Keratinocyte (primary cell): ENCODE data around the gene CFAP210. TPM values are rescaled to one million over a fixed set of nuclear protein-coding genes. Genes with fewer than 3 reads are reported as not detected.

Source experiments
- DNase-seq: peaks from one replicate; pipeline ENCODE4 v3.0.0-alpha.2; 2011; ENCODE audit warnings: low read depth, missing footprints, low spot score
- FAIRE-seq: peaks from 2 replicates; lab custom pipeline; 2011; peaks lifted over from hg19 to GRCh38; lab: Jason Lieb, UNC
- H2AFZ ChIP-seq: 2 replicates; pipeline ENCODE4 v1.6.0; 2012; ENCODE audit warnings: low read length, control low read depth, inconsistent platforms; ENCODE audit not compliant: control insufficient read depth
- H3K27ac ChIP-seq: 2 replicates; pipeline ENCODE4 v1.5.1; 2011; ENCODE audit warnings: low read length; ENCODE audit not compliant: control insufficient read depth, insufficient read depth
- H3K27me3 ChIP-seq: 3 replicates; pipeline ENCODE4 v1.6.0; 2011; ENCODE audit warnings: low read length; ENCODE audit not compliant: control insufficient read depth, insufficient read depth; ENCODE audit errors: extremely low read depth
- H3K36me3 ChIP-seq, 2 experiments: 2 replicates in 1 of 2; 3 replicates in 1 of 2; pipeline ENCODE4 v1.5.1; 2011; ENCODE audit warnings: low read length in 2 of 2, mild to moderate bottlenecking in 1 of 2; ENCODE audit not compliant: control insufficient read depth in 2 of 2, insufficient read depth in 2 of 2; ENCODE audit errors: extremely low read depth in 1 of 2
- H3K4me1 ChIP-seq: 3 replicates; pipeline ENCODE4 v1.5.1; 2011; ENCODE audit warnings: low read length; ENCODE audit not compliant: control insufficient read depth, insufficient read depth; ENCODE audit errors: extremely low read depth
- H3K4me2 ChIP-seq: 3 replicates; pipeline ENCODE4 v1.6.0; 2011; ENCODE audit warnings: low read depth, low read length; ENCODE audit not compliant: control insufficient read depth, insufficient read depth; ENCODE audit errors: extremely low read depth
- H3K4me3 ChIP-seq, 3 experiments: fragments of 200-600 bp in 1 of 3; sonication (generic) in 1 of 3; 2 replicates in 2 of 3; 3 replicates in 1 of 3; pipeline ENCODE4 v1.5.1; 2011 to 2016; ENCODE audit warnings: low read length in 3 of 3, mild to moderate bottlenecking in 3 of 3, control low read depth in 2 of 3, inconsistent platforms in 1 of 3, low read depth in 1 of 3, mixed read lengths in 1 of 3, mixed run types in 1 of 3, moderate library complexity in 1 of 3; ENCODE audit not compliant: control insufficient read depth in 2 of 3, insufficient read depth in 2 of 3; ENCODE audit errors: extremely low read depth in 1 of 3
- H3K79me2 ChIP-seq: 2 replicates; pipeline ENCODE4 v1.6.0; 2012; ENCODE audit warnings: low read length; ENCODE audit not compliant: control insufficient read depth, insufficient read depth
- H3K9ac ChIP-seq: 3 replicates; pipeline ENCODE4 v1.6.0; 2011; ENCODE audit warnings: low read length; ENCODE audit not compliant: control insufficient read depth, insufficient read depth; ENCODE audit errors: extremely low read depth
- H3K9me1 ChIP-seq: 3 replicates; pipeline ENCODE4 v1.6.0; 2011; ENCODE audit warnings: low read length; ENCODE audit not compliant: control insufficient read depth, insufficient read depth; ENCODE audit errors: extremely low read depth
- H3K9me3 ChIP-seq: 2 replicates; pipeline ENCODE4 v1.5.1; 2012; ENCODE audit warnings: low read depth, low read length; ENCODE audit not compliant: control insufficient read depth
- H4K20me1 ChIP-seq: 3 replicates; pipeline ENCODE4 v1.6.0; 2011; ENCODE audit warnings: low read length; ENCODE audit not compliant: control insufficient read depth, insufficient read depth; ENCODE audit errors: extremely low read depth
- EZH2 ChIP-seq: IDR thresholded peaks from one replicate; pipeline ENCODE4 v1.6.1; 2012; ENCODE audit warnings: inconsistent platforms, mild to moderate bottlenecking, low read length, moderate library complexity
- dilution Hi-C: fragments of 300-500 bp; cut with MboI; formaldehyde crosslinking; loops from one replicate; pipeline ENCODE4 v1.7.0; 2020; ENCODE audit warnings: low sequenced_read_pairs; ENCODE audit not compliant: extremely low pct_ligation_motif_present
- polyA plus RNA-seq, 5 experiments: library from polyadenylated mRNA; depleted of rRNA in 3 of 5; stranded (reverse) in 3 of 5; stranded (forward) in 1 of 5; unstranded in 1 of 5; fragments of >200 nt; gene quantifications; 1 replicate in 1 of 5; 2 replicates in 3 of 5; 3 replicates in 1 of 5; pipeline versions ENCODE4 v1.2.1 to v1.2.3, GENCODE V29; 2011 to 2012; ENCODE audit warnings: missing spikeins in 2 of 5, low read depth in 1 of 5, low replicate concordance in 1 of 5
- TF ChIP-seq, protein P1 (sequence below), 3 experiments: IDR thresholded peaks in 1 of 3; conservative IDR thresholded peaks in 1 of 3; optimal IDR thresholded peaks in 1 of 3; 2 replicates in 2 of 3; 3 replicates in 1 of 3; pipeline versions ENCODE3 to v1.5.1; 2011; ENCODE audit warnings: low read length in 3 of 3, mild to moderate bottlenecking in 3 of 3, moderate library complexity in 2 of 3, control low read depth in 1 of 3, inconsistent platforms in 1 of 3; ENCODE audit not compliant: insufficient read depth in 2 of 3; ENCODE audit errors: extremely low read depth in 1 of 3

CFAP210 gene
- polyA plus RNA-seq, 1 donor (not counting 4 experiments of a cell fraction or from before 2014, with no cell fraction given) = 0.30 TPM

DNA sequence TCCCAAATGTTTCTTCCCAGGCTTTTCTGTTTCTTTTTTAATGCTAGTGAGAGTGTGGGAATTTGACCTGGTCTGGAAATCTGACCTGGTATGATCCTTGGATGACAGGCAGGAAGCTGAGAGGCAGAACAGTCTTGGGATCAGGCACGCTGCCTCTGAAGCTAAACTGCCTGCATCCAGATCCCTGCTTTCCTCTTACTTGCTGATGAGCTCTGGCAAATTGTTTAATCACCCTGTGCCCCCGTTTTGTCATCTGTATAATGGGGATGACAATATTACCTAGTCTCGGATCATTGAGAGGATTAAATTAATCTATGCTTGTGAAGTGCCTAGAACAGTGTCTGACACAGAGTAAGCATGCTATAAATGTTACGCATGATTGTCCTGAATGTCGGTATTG lies 42.7 kb upstream of the CFAP210 start:
- dilution Hi-C loops = no loop called here
- no peaks in the 10 kb centered on the region for H3K9me3 ChIP-seq

DNA sequence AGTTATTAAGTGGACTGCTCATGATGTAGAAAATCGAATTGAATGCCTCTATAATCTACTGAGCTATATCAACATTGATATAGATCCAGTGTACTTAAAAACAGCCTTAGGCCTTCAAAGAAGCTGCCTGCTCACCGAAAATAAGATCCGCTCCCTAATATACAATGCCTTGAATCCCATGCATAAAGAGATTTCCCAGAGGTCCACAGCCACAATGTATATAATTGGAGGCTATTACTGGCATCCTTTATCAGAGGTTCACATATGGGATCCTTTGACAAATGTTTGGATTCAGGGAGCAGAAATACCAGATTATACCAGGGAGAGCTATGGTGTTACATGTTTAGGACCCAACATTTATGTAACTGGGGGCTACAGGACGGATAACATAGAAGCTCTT lies 41.4 kb upstream of the CFAP210 start:
- no peak overlapping the region for H3K4me3 ChIP-seq

More for the DNA sequence above, 42.7 kb upstream of the CFAP210 start:
- no peaks in the 10 kb centered on the region for H3K79me2 ChIP-seq
- peaks cover 6% of the 10 kb centered on the region for H3K4me1 ChIP-seq
- no peak overlapping the region for H3K9ac ChIP-seq
- H3K27me3 ChIP-seq = peaks cover 15% of the 10 kb centered on the region
- no peak for TF ChIP-seq EZH2
- TF ChIP-seq, protein P1, sequence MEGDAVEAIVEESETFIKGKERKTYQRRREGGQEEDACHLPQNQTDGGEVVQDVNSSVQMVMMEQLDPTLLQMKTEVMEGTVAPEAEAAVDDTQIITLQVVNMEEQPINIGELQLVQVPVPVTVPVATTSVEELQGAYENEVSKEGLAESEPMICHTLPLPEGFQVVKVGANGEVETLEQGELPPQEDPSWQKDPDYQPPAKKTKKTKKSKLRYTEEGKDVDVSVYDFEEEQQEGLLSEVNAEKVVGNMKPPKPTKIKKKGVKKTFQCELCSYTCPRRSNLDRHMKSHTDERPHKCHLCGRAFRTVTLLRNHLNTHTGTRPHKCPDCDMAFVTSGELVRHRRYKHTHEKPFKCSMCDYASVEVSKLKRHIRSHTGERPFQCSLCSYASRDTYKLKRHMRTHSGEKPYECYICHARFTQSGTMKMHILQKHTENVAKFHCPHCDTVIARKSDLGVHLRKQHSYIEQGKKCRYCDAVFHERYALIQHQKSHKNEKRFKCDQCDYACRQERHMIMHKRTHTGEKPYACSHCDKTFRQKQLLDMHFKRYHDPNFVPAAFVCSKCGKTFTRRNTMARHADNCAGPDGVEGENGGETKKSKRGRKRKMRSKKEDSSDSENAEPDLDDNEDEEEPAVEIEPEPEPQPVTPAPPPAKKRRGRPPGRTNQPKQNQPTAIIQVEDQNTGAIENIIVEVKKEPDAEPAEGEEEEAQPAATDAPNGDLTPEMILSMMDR (optimal IDR thresholded peaks at IDR 0.05 in 1 of 3, IDR thresholded peaks at IDR 0.05 in 1 of 3, conservative IDR thresholded peaks at IDR 0.05 in 1 of 3; ENCODE audit: extremely low read depth in 1 of 3, insufficient read depth in 2 of 3, low read length in 3 of 3) = no peak
- H3K27ac ChIP-seq = no peak overlapping the region
- H3K4me3 ChIP-seq = no peak overlapping the region
- no peak overlapping the region for H2AFZ ChIP-seq
- no peak for DNase-seq
- no peak overlapping the region for H3K4me2 ChIP-seq
- no peaks in the 10 kb centered on the region for H3K36me3 ChIP-seq
- no peaks in the 10 kb centered on the region for H4K20me1 ChIP-seq
- no peak for FAIRE-seq
- H3K9me1 ChIP-seq = no peaks in the 10 kb centered on the region

More for the DNA sequence above, 41.4 kb upstream of the CFAP210 start:
- H4K20me1 ChIP-seq = no peaks in the 10 kb centered on the region
- H3K79me2 ChIP-seq = no peaks in the 10 kb centered on the region
- H3K9ac ChIP-seq = no peak overlapping the region
- H3K9me3 ChIP-seq = no peaks in the 10 kb centered on the region
- no peak overlapping the region for H2AFZ ChIP-seq
- peaks cover 6% of the 10 kb centered on the region for H3K4me1 ChIP-seq
- H3K27me3 ChIP-seq = peaks cover 15% of the 10 kb centered on the region
- no peak for FAIRE-seq
- no peaks in the 10 kb centered on the region for H3K9me1 ChIP-seq
- no peaks in the 10 kb centered on the region for H3K36me3 ChIP-seq
- DNase-seq = no peak
- TF ChIP-seq, protein P1 (optimal IDR thresholded peaks at IDR 0.05 in 1 of 3, IDR thresholded peaks at IDR 0.05 in 1 of 3, conservative IDR thresholded peaks at IDR 0.05 in 1 of 3; ENCODE audit: extremely low read depth in 1 of 3, insufficient read depth in 2 of 3, low read length in 3 of 3) = no peak
- no peak for TF ChIP-seq EZH2
- H3K27ac ChIP-seq = no peak overlapping the region
- H3K4me2 ChIP-seq = no peak overlapping the region
- dilution Hi-C loops = no loop called here
